Fibroblast of lung (primary cell): ENCODE data around the gene APOA1. TPM values are rescaled to one million over a fixed set of nuclear protein-coding genes. Genes with fewer than 3 reads are reported as not detected.

Source experiments
- DNase-seq, 2 donors: peaks; one replicate each; pipeline versions ENCODE4 v3.0.0 to v3.0.0-alpha.2; 2010; ENCODE audit warnings: low read depth in 2 of 2
- H2AFZ ChIP-seq: 2 replicates; pipeline ENCODE4 v1.5.1; 2012; ENCODE audit warnings: low read length, control low read depth, inconsistent platforms
- H3K27ac ChIP-seq: 2 replicates; pipeline ENCODE4 v1.5.1; 2011; ENCODE audit warnings: low read length, control low read depth; ENCODE audit not compliant: insufficient read depth
- H3K27me3 ChIP-seq: 2 replicates; pipeline ENCODE4 v1.5.1; 2011; ENCODE audit warnings: mild to moderate bottlenecking, low read length; ENCODE audit not compliant: control insufficient read depth, insufficient read depth
- H3K36me3 ChIP-seq: 2 replicates; pipeline ENCODE4 v1.5.1; 2011; ENCODE audit warnings: low read length; ENCODE audit not compliant: control insufficient read depth, insufficient read depth
- H3K4me1 ChIP-seq: 2 replicates; pipeline ENCODE4 v1.5.1; 2011; ENCODE audit warnings: low read length; ENCODE audit not compliant: control insufficient read depth, insufficient read depth; ENCODE audit errors: extremely low read depth
- H3K4me2 ChIP-seq: 2 replicates; pipeline ENCODE4 v1.5.1; 2011; ENCODE audit warnings: low read length, control low read depth; ENCODE audit not compliant: insufficient read depth; ENCODE audit errors: extremely low read depth
- H3K4me3 ChIP-seq, 4 experiments: fragments of 200-600 bp in 1 of 4; sonication (generic) in 1 of 4; replicated peaks in 1 of 4; 2 replicates each; pipeline ENCODE4 v1.5.1; 2011 to 2016; ENCODE audit warnings: low read length in 4 of 4, low read depth in 3 of 4, mild to moderate bottlenecking in 3 of 4, control low read depth in 2 of 4, inconsistent platforms in 1 of 4, mixed read lengths in 1 of 4; ENCODE audit not compliant: insufficient read depth in 1 of 4; ENCODE audit errors: control extremely low read depth in 1 of 4
- H3K79me2 ChIP-seq: 2 replicates; pipeline ENCODE4 v1.5.1; 2012; ENCODE audit warnings: mild to moderate bottlenecking, low read length, inconsistent platforms; ENCODE audit not compliant: control insufficient read depth, insufficient read depth
- H3K9ac ChIP-seq: 2 replicates; pipeline ENCODE4 v1.5.1; 2011; ENCODE audit warnings: mild to moderate bottlenecking, low read length, control low read depth; ENCODE audit not compliant: insufficient read depth
- H3K9me3 ChIP-seq: 2 replicates; pipeline ENCODE4 v1.5.1; 2012; ENCODE audit warnings: low read depth, low read length; ENCODE audit not compliant: control insufficient read depth, insufficient read depth
- H4K20me1 ChIP-seq: 2 replicates; pipeline ENCODE4 v1.5.1; 2011; ENCODE audit warnings: low read length; ENCODE audit not compliant: control insufficient read depth, insufficient read depth; ENCODE audit errors: extremely low read depth
- EZH2 ChIP-seq: IDR thresholded peaks from 2 replicates; pipeline ENCODE4 v1.5.1; 2012; ENCODE audit warnings: low read length, control low read depth, mild to moderate bottlenecking; ENCODE audit errors: missing control alignments
- polyA plus RNA-seq, 2 donors: library from polyadenylated mRNA; depleted of rRNA in 1 of 2; stranded (reverse) in 1 of 2; unstranded in 1 of 2; fragments of >200 nt; gene quantifications; 2 replicates each; pipeline ENCODE4 v1.2.1, GENCODE V29; 2011 to 2012; ENCODE audit warnings: missing spikeins in 1 of 2
- total RNA-seq: library from RNA; depleted of rRNA; stranded (reverse); fragments of >200 nt; gene quantifications from 2 replicates; pipeline ENCODE4 v1.2.1, GENCODE V29; 2014
- TF ChIP-seq, protein P1 (sequence below), 2 donors: IDR thresholded peaks in 1 of 2; conservative IDR thresholded peaks in 1 of 2; 1 replicate in 1 of 2; 2 replicates in 1 of 2; pipeline ENCODE4 v1.5.1; 2011 to 2012; ENCODE audit warnings: low read length in 2 of 2, control low read depth in 1 of 2, inconsistent platforms in 1 of 2, low read depth in 1 of 2, mild to moderate bottlenecking in 1 of 2

The APOA1 gene
- total and polyA plus RNA-seq, 2 donors (not counting 1 experiment from before 2014, with no cell fraction given) = 0.05 TPM; not detected in 1

DNA sequence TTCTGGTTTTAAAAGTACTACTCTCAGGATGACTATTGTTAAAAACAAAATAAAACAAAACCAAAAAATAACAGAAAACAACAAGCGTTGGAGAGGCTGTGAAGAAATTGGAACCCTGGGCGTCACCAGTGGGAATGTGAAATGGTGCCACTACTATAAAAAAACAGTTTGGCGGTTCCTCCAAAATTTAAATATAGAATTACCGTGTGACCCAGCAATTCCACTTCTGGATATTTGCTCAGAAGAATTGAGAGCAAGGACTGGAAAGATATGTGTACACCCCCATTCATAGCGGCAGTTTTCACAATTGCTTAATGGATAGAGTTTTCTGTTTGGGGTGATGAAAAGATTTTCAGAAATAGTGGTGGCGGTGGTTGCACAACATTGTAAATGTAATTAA is 22.9 kb downstream of the APOA1 start:
- H3K4me2 ChIP-seq = no peak overlapping the region
- H3K4me3 ChIP-seq = no peak overlapping the region
- DNase-seq = no peak
- no peaks in the 10 kb centered on the region for H3K79me2 ChIP-seq
- no peaks in the 10 kb centered on the region for H3K9me3 ChIP-seq
- H3K36me3 ChIP-seq = no peaks in the 10 kb centered on the region
- H3K27me3 ChIP-seq = peaks cover 4% of the 10 kb centered on the region
- no peak overlapping the region for H2AFZ ChIP-seq
- TF ChIP-seq EZH2 = no peak
- TF ChIP-seq, protein P1, sequence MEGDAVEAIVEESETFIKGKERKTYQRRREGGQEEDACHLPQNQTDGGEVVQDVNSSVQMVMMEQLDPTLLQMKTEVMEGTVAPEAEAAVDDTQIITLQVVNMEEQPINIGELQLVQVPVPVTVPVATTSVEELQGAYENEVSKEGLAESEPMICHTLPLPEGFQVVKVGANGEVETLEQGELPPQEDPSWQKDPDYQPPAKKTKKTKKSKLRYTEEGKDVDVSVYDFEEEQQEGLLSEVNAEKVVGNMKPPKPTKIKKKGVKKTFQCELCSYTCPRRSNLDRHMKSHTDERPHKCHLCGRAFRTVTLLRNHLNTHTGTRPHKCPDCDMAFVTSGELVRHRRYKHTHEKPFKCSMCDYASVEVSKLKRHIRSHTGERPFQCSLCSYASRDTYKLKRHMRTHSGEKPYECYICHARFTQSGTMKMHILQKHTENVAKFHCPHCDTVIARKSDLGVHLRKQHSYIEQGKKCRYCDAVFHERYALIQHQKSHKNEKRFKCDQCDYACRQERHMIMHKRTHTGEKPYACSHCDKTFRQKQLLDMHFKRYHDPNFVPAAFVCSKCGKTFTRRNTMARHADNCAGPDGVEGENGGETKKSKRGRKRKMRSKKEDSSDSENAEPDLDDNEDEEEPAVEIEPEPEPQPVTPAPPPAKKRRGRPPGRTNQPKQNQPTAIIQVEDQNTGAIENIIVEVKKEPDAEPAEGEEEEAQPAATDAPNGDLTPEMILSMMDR (conservative IDR thresholded peaks at IDR 0.05 in 1 of 2, IDR thresholded peaks at IDR 0.05 in 1 of 2; ENCODE audit: low read depth in 1 of 2, low read length in 2 of 2) = no peak
- H3K9ac ChIP-seq = no peak overlapping the region
- no peaks in the 10 kb centered on the region for H4K20me1 ChIP-seq
- no peak overlapping the region for H3K27ac ChIP-seq
- H3K4me1 ChIP-seq = no peaks in the 10 kb centered on the region

DNA sequence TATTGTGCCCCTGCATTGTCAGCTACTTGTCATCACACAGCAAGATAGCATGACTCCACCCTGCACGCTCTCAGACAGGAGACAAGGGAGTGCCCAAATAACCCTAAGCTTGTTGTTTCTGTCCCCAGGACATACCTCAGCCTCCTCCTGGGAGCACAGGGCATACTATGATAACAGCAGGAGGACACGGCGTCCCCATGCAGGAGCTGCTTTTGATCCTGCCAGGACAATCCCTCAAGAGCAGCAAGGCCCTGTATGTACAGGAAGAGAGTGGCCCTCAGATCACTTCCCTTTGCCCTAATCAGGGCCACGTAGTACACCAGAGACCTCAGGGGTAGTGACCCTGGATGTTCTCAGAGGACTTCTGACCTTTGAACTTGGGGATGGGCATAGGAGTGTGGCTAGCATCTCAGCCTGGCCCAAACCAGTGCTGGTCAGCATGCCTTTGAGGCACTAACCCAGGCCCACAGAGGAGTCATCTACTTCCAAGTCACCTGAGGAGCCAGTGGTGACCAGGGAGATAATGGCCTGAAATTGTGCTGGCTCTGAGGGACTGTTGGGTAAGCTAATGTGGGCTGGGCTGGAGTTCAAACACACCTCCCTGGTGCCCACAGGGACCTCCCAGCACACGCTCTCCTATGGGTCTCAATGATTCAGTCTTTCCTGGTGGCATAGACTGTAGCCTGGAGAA is 23.5 kb downstream of the APOA1 start:
- no peaks in the 10 kb centered on the region for H3K4me1 ChIP-seq
- no peak for TF ChIP-seq EZH2
- TF ChIP-seq, protein P1 (conservative IDR thresholded peaks at IDR 0.05 in 1 of 2, IDR thresholded peaks at IDR 0.05 in 1 of 2; ENCODE audit: low read depth in 1 of 2, low read length in 2 of 2) = no peak
- H3K79me2 ChIP-seq = no peaks in the 10 kb centered on the region
- H3K27me3 ChIP-seq = peaks cover 4% of the 10 kb centered on the region
- H2AFZ ChIP-seq = no peak overlapping the region
- H3K27ac ChIP-seq = no peak overlapping the region
- H4K20me1 ChIP-seq = no peaks in the 10 kb centered on the region
- H3K9ac ChIP-seq = no peak overlapping the region
- H3K4me3 ChIP-seq = no peak overlapping the region
- DNase-seq = no peak
- no peak overlapping the region for H3K4me2 ChIP-seq
- no peaks in the 10 kb centered on the region for H3K9me3 ChIP-seq
- H3K36me3 ChIP-seq = no peaks in the 10 kb centered on the region

DNA sequence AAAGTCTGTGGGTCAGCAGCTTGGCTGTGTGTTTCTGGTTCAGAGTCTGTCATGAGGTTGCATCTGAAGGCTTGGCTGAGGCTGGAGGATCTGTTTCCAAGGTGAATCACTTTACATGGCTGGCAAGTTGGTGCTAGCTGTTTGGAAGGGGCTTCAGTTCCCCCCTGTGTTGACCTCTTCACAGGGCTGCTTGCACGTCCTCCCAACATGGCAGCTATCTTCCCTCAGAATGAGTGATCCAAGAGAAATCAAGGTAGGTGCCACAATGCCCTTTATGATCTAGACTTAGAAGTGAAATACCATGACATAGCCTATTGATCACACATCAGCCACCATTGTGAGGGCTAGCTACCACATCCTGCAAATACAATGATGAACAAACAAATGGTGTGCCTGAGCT is 24.3 kb downstream of the APOA1 start:
- H2AFZ ChIP-seq = no peak overlapping the region
- H3K4me2 ChIP-seq = no peak overlapping the region
- no peaks in the 10 kb centered on the region for H3K4me1 ChIP-seq
- H3K4me3 ChIP-seq = no peak overlapping the region
- H4K20me1 ChIP-seq = no peaks in the 10 kb centered on the region
- no peaks in the 10 kb centered on the region for H3K36me3 ChIP-seq
- no peak for DNase-seq
- no peak overlapping the region for H3K27ac ChIP-seq
- no peak for TF ChIP-seq EZH2
- TF ChIP-seq, protein P1 (conservative IDR thresholded peaks at IDR 0.05 in 1 of 2, IDR thresholded peaks at IDR 0.05 in 1 of 2; ENCODE audit: low read depth in 1 of 2, low read length in 2 of 2) = no peak
- peaks cover 4% of the 10 kb centered on the region for H3K27me3 ChIP-seq
- H3K79me2 ChIP-seq = no peaks in the 10 kb centered on the region
- no peak overlapping the region for H3K9ac ChIP-seq
- no peaks in the 10 kb centered on the region for H3K9me3 ChIP-seq
